ENCODE data around the gene PRKD1.

PRKD1 gene

DNA sequence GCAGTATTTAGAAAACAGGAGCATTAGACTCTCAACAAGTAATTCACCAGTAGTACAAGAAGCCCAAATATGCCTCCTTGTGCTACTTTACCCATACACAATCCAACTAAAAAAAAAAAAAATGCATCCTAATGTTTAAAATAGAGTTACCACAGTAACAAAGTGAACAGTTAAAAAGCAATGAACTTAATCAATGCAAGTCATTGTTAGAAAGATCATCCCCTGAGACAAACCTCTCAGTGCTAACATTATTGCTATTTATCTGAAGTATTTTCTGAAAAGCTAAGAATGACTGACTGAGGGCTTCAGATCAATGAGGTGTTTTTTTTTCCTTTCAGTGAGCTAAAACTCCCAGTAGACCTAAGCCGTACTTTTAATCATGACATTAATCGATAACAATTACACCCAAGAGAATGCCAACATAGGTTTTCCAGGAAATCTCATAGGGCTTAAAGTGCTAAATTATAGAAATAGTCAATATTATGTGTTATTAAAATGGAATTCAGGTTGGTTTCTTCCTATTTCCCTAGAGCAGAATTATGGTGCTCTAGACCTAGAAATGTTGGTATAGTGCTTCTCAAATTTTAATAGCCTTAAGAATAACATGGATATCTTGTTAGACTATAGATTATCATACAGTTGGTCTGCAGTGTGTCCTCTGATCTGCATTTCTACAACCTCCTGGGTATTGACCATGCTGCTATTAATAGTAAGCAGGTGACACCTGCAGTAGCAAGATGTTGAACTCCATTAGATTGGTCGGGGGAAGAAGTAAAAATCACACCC is 123.0 kb downstream of the PRKD1 start:
- Histone ChIP-seq H3K9me3 (ENCODE audit: low read length) (no peaks in the 10 kb centered on the region), H3K79me2 (ENCODE audit: insufficient read depth, low read length) (no peaks in the 10 kb centered on the region), H3K27ac (ENCODE audit: low read depth, low read length, poor library complexity, severe bottlenecking) (no peak overlapping the region), H4K20me1 (ENCODE audit: insufficient read depth, low read length) (no peaks in the 10 kb centered on the region), H3K27me3 (ENCODE audit: insufficient read depth, low read length) (no peaks in the 10 kb centered on the region), H3K36me3 (ENCODE audit: insufficient read depth, low read length) (no peaks in the 10 kb centered on the region), H3K4me2 (ENCODE audit: low read length) (no peak overlapping the region), H3K9ac (ENCODE audit: low read length) (no peak overlapping the region), H2AFZ (ENCODE audit: low read length) (no peak overlapping the region), H3K4me1 (ENCODE audit: insufficient read depth, low read length, severe bottlenecking) (no peaks in the 10 kb centered on the region), H3K4me3 (ENCODE audit: low read depth, low read length, poor library complexity, severe bottlenecking) (no peak overlapping the region), H3F3A (ENCODE audit: insufficient read depth, low read length) (no peaks in the 10 kb centered on the region), H3K9me2 (ENCODE audit: low read depth, low read length) (no peaks in the 10 kb centered on the region)
- TF ChIP-seq, protein P1, sequence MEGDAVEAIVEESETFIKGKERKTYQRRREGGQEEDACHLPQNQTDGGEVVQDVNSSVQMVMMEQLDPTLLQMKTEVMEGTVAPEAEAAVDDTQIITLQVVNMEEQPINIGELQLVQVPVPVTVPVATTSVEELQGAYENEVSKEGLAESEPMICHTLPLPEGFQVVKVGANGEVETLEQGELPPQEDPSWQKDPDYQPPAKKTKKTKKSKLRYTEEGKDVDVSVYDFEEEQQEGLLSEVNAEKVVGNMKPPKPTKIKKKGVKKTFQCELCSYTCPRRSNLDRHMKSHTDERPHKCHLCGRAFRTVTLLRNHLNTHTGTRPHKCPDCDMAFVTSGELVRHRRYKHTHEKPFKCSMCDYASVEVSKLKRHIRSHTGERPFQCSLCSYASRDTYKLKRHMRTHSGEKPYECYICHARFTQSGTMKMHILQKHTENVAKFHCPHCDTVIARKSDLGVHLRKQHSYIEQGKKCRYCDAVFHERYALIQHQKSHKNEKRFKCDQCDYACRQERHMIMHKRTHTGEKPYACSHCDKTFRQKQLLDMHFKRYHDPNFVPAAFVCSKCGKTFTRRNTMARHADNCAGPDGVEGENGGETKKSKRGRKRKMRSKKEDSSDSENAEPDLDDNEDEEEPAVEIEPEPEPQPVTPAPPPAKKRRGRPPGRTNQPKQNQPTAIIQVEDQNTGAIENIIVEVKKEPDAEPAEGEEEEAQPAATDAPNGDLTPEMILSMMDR (IDR thresholded peaks at IDR 0.05; ENCODE audit: low read length), result no peak
- TF ChIP-seq EZH2 (IDR thresholded peaks at IDR 0.05; ENCODE audit: borderline replicate concordance, low read length), result no peak

- H3K27me3 ChIP-seq (ENCODE audit: insufficient read depth, low read length), result no peaks in the 10 kb centered on the region
- no peaks in the 10 kb centered on the region for H3K79me2 ChIP-seq (ENCODE audit: insufficient read depth, low read length)
- H3K9me2 ChIP-seq (ENCODE audit: low read depth, low read length), result no peaks in the 10 kb centered on the region
- H3K4me2 ChIP-seq (ENCODE audit: low read length), result no peak overlapping the region
- no peak overlapping the region for H3K4me3 ChIP-seq (ENCODE audit: low read depth, low read length, poor library complexity, severe bottlenecking)
- no peaks in the 10 kb centered on the region for H3F3A ChIP-seq (ENCODE audit: insufficient read depth, low read length)
- H3K4me1 ChIP-seq (ENCODE audit: insufficient read depth, low read length, severe bottlenecking), result no peaks in the 10 kb centered on the region
- H4K20me1 ChIP-seq (ENCODE audit: insufficient read depth, low read length), result no peaks in the 10 kb centered on the region
- no peak overlapping the region for H2AFZ ChIP-seq (ENCODE audit: low read length)
- no peak overlapping the region for H3K27ac ChIP-seq (ENCODE audit: low read depth, low read length, poor library complexity, severe bottlenecking)
- no peaks in the 10 kb centered on the region for H3K36me3 ChIP-seq (ENCODE audit: insufficient read depth, low read length)
- no peak overlapping the region for H3K9ac ChIP-seq (ENCODE audit: low read length)
- H3K9me3 ChIP-seq (ENCODE audit: low read length), result no peaks in the 10 kb centered on the region
- TF ChIP-seq EZH2 (IDR thresholded peaks at IDR 0.05; ENCODE audit: borderline replicate concordance, low read length), result no peak
- TF ChIP-seq, protein P1 (IDR thresholded peaks at IDR 0.05; ENCODE audit: low read length), result no peak
These were observed 124.6 kb downstream of the PRKD1 start for GRCh38 chr14:29803045-29803444.

GRCh38 chr14:29802211-29802610 is 125.4 kb downstream of the PRKD1 start:
- H3K27me3 ChIP-seq (ENCODE audit: insufficient read depth, low read length), result no peaks in the 10 kb centered on the region
- TF ChIP-seq EZH2 (IDR thresholded peaks at IDR 0.05; ENCODE audit: borderline replicate concordance, low read length), result no peak
- TF ChIP-seq, protein P1 (IDR thresholded peaks at IDR 0.05; ENCODE audit: low read length), result no peak
- H4K20me1 ChIP-seq (ENCODE audit: insufficient read depth, low read length), result no peaks in the 10 kb centered on the region
- no peak overlapping the region for H3K4me3 ChIP-seq (ENCODE audit: low read depth, low read length, poor library complexity, severe bottlenecking)
- H3K79me2 ChIP-seq (ENCODE audit: insufficient read depth, low read length), result no peaks in the 10 kb centered on the region
- H3K4me2 ChIP-seq (ENCODE audit: low read length), result no peak overlapping the region
- H3K4me1 ChIP-seq (ENCODE audit: insufficient read depth, low read length, severe bottlenecking), result no peaks in the 10 kb centered on the region
- no peak overlapping the region for H3K27ac ChIP-seq (ENCODE audit: low read depth, low read length, poor library complexity, severe bottlenecking)
- H3F3A ChIP-seq (ENCODE audit: insufficient read depth, low read length), result no peaks in the 10 kb centered on the region
- H3K9me3 ChIP-seq (ENCODE audit: low read length), result no peaks in the 10 kb centered on the region
- H3K36me3 ChIP-seq (ENCODE audit: insufficient read depth, low read length), result no peaks in the 10 kb centered on the region
- H2AFZ ChIP-seq (ENCODE audit: low read length), result no peak overlapping the region
- no peak overlapping the region for H3K9ac ChIP-seq (ENCODE audit: low read length)
- H3K9me2 ChIP-seq (ENCODE audit: low read depth, low read length), result no peaks in the 10 kb centered on the region
